H9 (cell line): Measurements from ENCODE around the gene ACOT13. TPM values are rescaled to one million over a fixed set of nuclear protein-coding genes. Genes with fewer than 3 reads are reported as not detected.

ENCODE experiments used
- DNase-seq: peaks from one replicate; pipeline ENCODE4 v3.0.0-alpha.2; 2017
- H2AFZ ChIP-seq: one replicate; pipeline ENCODE4 v1.6.1; 2013; ENCODE audit warnings: mild to moderate bottlenecking, low read length, control low read depth, moderate library complexity
- H2AK5ac ChIP-seq: 2 replicates; pipeline ENCODE4 v1.6.1; 2013; ENCODE audit warnings: low read length, control low read depth, mixed read lengths; ENCODE audit not compliant: insufficient read length
- H2BK120ac ChIP-seq: one replicate; pipeline ENCODE4 v1.6.1; 2013; ENCODE audit warnings: low read depth, mild to moderate bottlenecking, low read length, control low read depth, inconsistent platforms; ENCODE audit not compliant: poor library complexity, severe bottlenecking
- H2BK12ac ChIP-seq: 2 replicates; pipeline ENCODE4 v1.6.1; 2013; ENCODE audit warnings: low read length, control low read depth, mixed read lengths, low read depth; ENCODE audit not compliant: insufficient read length
- H2BK15ac ChIP-seq: 2 replicates; pipeline ENCODE4 v1.6.1; 2013; ENCODE audit warnings: low read depth, low read length, control low read depth
- H2BK20ac ChIP-seq: one replicate; pipeline ENCODE4 v1.6.1; 2013; ENCODE audit warnings: low read depth, mild to moderate bottlenecking, low read length, control low read depth, inconsistent platforms; ENCODE audit not compliant: poor library complexity, severe bottlenecking
- H2BK5ac ChIP-seq: 2 replicates; pipeline ENCODE4 v1.6.1; 2013; ENCODE audit warnings: low read length, control low read depth, mixed read lengths; ENCODE audit not compliant: insufficient read length
- H3K14ac ChIP-seq: 2 replicates; pipeline ENCODE4 v1.6.1; 2013; ENCODE audit warnings: low read length, control low read depth; ENCODE audit not compliant: insufficient read depth
- H3K18ac ChIP-seq: 2 replicates; pipeline ENCODE4 v1.6.1; 2013; ENCODE audit warnings: low read depth, mild to moderate bottlenecking, mixed read lengths, low read length, control low read depth; ENCODE audit not compliant: insufficient read length
- H3K23ac ChIP-seq: 2 replicates; pipeline ENCODE4 v1.6.1; 2013; ENCODE audit warnings: low read length, control low read depth, mixed read lengths, low read depth; ENCODE audit not compliant: insufficient read length
- H3K23me2 ChIP-seq: 2 replicates; pipeline ENCODE4 v1.6.1; 2013; ENCODE audit warnings: low read depth, mild to moderate bottlenecking, mixed read lengths, low read length, control low read depth; ENCODE audit not compliant: insufficient read length, poor library complexity, severe bottlenecking
- H3K27ac ChIP-seq: 2 replicates; pipeline ENCODE4 v1.5.1; 2013; ENCODE audit warnings: low read length, control low read depth, mixed read lengths, low read depth; ENCODE audit not compliant: insufficient read length
- H3K27me3 ChIP-seq: 2 replicates; pipeline ENCODE4 v1.6.1; 2013; ENCODE audit warnings: low read length, control low read depth, inconsistent platforms; ENCODE audit not compliant: insufficient read depth
- H3K4ac ChIP-seq: 2 replicates; pipeline ENCODE4 v1.6.1; 2013; ENCODE audit warnings: low read depth, mild to moderate bottlenecking, control low read depth, inconsistent platforms, low read length, moderate library complexity
- H3K4me1 ChIP-seq: 2 replicates; pipeline ENCODE4 v1.6.1; 2013; ENCODE audit warnings: low read length, control low read depth, inconsistent platforms; ENCODE audit not compliant: insufficient read depth
- H3K4me2 ChIP-seq: 2 replicates; pipeline ENCODE4 v1.6.1; 2013; ENCODE audit warnings: low read length, control low read depth, mixed read lengths; ENCODE audit not compliant: insufficient read length, insufficient read depth
- H3K56ac ChIP-seq: 2 replicates; pipeline ENCODE4 v1.6.1; 2013; ENCODE audit warnings: low read depth, mild to moderate bottlenecking, mixed read lengths, low read length, control low read depth; ENCODE audit not compliant: insufficient read length
- H3K79me1 ChIP-seq: 2 replicates; pipeline ENCODE4 v1.6.1; 2013; ENCODE audit warnings: low read depth, mild to moderate bottlenecking, moderate library complexity, low read length, control low read depth, inconsistent platforms; ENCODE audit not compliant: insufficient read depth, poor library complexity, severe bottlenecking
- H3K79me2 ChIP-seq: 2 replicates; pipeline ENCODE4 v1.6.1; 2013; ENCODE audit warnings: low read length, control low read depth, inconsistent platforms; ENCODE audit not compliant: insufficient read depth
- H3K9ac ChIP-seq: 2 replicates; pipeline ENCODE4 v1.6.1; 2013; ENCODE audit warnings: low read length, control low read depth, mixed read lengths; ENCODE audit not compliant: insufficient read length; ENCODE audit errors: extremely low read depth
- H3K9me3 ChIP-seq: one replicate; pipeline ENCODE4 v1.6.1; 2013; ENCODE audit warnings: low read depth, low read length, inconsistent platforms; ENCODE audit not compliant: control insufficient read depth
- H3T11ph ChIP-seq: one replicate; pipeline ENCODE4 v1.6.1; 2013; ENCODE audit warnings: mild to moderate bottlenecking, low read length, control low read depth, inconsistent platforms
- H4K20me1 ChIP-seq: one replicate; pipeline ENCODE4 v1.6.1; 2013; ENCODE audit not compliant: control insufficient read depth, insufficient read length, insufficient read depth
- H4K5ac ChIP-seq: 2 replicates; pipeline ENCODE4 v1.6.1; 2013; ENCODE audit warnings: low read depth, mild to moderate bottlenecking, mixed read lengths, low read length, control low read depth; ENCODE audit not compliant: insufficient read length
- H4K8ac ChIP-seq: replicated peaks from 2 replicates; pipeline ENCODE4 v1.6.1; 2013; ENCODE audit warnings: low read length, control low read depth, mixed read lengths, low read depth; ENCODE audit not compliant: insufficient read length
- H4K91ac ChIP-seq: 2 replicates; pipeline ENCODE4 v1.6.1; 2013; ENCODE audit warnings: low read depth, mild to moderate bottlenecking, moderate library complexity, mixed read lengths, low read length, control low read depth; ENCODE audit not compliant: insufficient read length
- H3K27ac Mint-ChIP-seq, 3 experiments: 2 replicates in 2 of 3; 3 replicates in 1 of 3; pipeline ENCODE4 v1.8.0; 2020 to 2021; ENCODE audit warnings: mixed read lengths in 3 of 3, mild to moderate bottlenecking in 1 of 3, moderate library complexity in 1 of 3
- H3K27me3 Mint-ChIP-seq: 2 replicates; pipeline ENCODE4 v1.8.0; 2021; ENCODE audit warnings: low read depth, mild to moderate bottlenecking, moderate library complexity, mixed read lengths
- H3K36me3 Mint-ChIP-seq, 3 experiments: 2 replicates in 2 of 3; 3 replicates in 1 of 3; pipeline ENCODE4 v1.8.0; 2020 to 2021; ENCODE audit warnings: low read depth in 3 of 3, mixed read lengths in 3 of 3; ENCODE audit not compliant: insufficient read depth in 1 of 3
- H3K4me1 Mint-ChIP-seq, 2 experiments: 2 replicates each; pipeline ENCODE4 v1.8.0; 2020; ENCODE audit warnings: mixed read lengths in 2 of 2
- H3K4me3 Mint-ChIP-seq, 2 experiments: 2 replicates in 1 of 2; 3 replicates in 1 of 2; pipeline ENCODE4 v1.8.0; 2020 to 2021; ENCODE audit warnings: mild to moderate bottlenecking in 2 of 2, mixed read lengths in 2 of 2, moderate library complexity in 1 of 2
- H3K9me3 Mint-ChIP-seq, 2 experiments: 2 replicates in 1 of 2; 3 replicates in 1 of 2; pipeline ENCODE4 v1.8.0; 2020; ENCODE audit warnings: mild to moderate bottlenecking in 2 of 2, mixed read lengths in 2 of 2, moderate library complexity in 1 of 2
- WGBS: extraction: QIAGEN DNeasy Blood & Tissue Kit; methylation state at CpG from one replicate; pipeline ENCODE4 v1.1.7; 2013; ENCODE audit warnings: missing lambda C conversion rate, low lambda C conversion rate, mixed read lengths; ENCODE audit not compliant: insufficient read length; ENCODE audit errors: extremely low coverage; 5-methylcytosine and 5-hydroxymethylcytosine counted together
- total RNA-seq: library from RNA; stranded (reverse); gene quantifications from 2 replicates; pipeline ENCODE4 v1.2.1, GENCODE V29; 2021
- TF ChIP-seq, protein P1 (sequence below): fragments of 200-600 bp; sonication (generic); conservative IDR thresholded peaks from 3 replicates; pipeline ENCODE4 v1.8.0; 2021; ENCODE audit warnings: antibody characterized with exemption, mild to moderate bottlenecking

ACOT13 gene
- total RNA-seq, 1 experiment from 2014 or later: 38.0 TPM

DNA sequence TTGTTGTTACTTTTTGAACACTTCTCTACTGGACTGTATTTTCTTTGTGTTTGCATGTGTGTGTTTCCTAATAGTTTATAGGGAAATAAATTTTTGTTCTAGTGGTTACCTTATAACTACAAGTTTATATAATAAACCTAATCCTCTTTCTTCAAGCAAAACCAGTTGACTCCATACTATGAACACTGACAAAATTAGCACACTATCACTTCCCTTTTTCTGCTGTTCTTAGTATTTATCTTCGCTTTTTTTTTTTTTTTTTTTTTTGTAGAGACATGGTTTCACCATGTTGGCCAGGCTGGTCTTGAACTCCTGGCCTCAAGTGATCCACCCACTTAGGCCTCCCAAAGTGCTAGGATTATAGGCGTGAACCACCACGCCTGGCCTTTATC, 77.1 kb downstream of the ACOT13 start:
- no peak overlapping the region for H4K8ac ChIP-seq
- H2BK120ac ChIP-seq: no peak overlapping the region
- H2AK5ac ChIP-seq: no peak overlapping the region
- no peaks in the 10 kb centered on the region for H3K36me3 Mint-ChIP-seq
- DNase-seq: no peak
- no peaks in the 10 kb centered on the region for H3K27me3 ChIP-seq
- no peaks in the 10 kb centered on the region for H4K20me1 ChIP-seq
- no peaks in the 10 kb centered on the region for H3K9me3 ChIP-seq
- H3T11ph ChIP-seq: no peak overlapping the region
- no peaks in the 10 kb centered on the region for H3K79me1 ChIP-seq
- no peak overlapping the region for H2BK12ac ChIP-seq
- H3K14ac ChIP-seq: no peak overlapping the region
- no peak overlapping the region for H3K4ac ChIP-seq
- no peaks in the 10 kb centered on the region; the same call in 1 of the 2 replicates for H3K27me3 Mint-ChIP-seq
- no peak overlapping the region for H2AFZ ChIP-seq
- no peaks in the 10 kb centered on the region for H3K23me2 ChIP-seq
- H3K9me3 Mint-ChIP-seq: no peaks in the 10 kb centered on the region
- H3K4me2 ChIP-seq: no peak overlapping the region
- no peak overlapping the region for H3K27ac Mint-ChIP-seq
- H4K5ac ChIP-seq: no peak overlapping the region
- TF ChIP-seq, protein P1, sequence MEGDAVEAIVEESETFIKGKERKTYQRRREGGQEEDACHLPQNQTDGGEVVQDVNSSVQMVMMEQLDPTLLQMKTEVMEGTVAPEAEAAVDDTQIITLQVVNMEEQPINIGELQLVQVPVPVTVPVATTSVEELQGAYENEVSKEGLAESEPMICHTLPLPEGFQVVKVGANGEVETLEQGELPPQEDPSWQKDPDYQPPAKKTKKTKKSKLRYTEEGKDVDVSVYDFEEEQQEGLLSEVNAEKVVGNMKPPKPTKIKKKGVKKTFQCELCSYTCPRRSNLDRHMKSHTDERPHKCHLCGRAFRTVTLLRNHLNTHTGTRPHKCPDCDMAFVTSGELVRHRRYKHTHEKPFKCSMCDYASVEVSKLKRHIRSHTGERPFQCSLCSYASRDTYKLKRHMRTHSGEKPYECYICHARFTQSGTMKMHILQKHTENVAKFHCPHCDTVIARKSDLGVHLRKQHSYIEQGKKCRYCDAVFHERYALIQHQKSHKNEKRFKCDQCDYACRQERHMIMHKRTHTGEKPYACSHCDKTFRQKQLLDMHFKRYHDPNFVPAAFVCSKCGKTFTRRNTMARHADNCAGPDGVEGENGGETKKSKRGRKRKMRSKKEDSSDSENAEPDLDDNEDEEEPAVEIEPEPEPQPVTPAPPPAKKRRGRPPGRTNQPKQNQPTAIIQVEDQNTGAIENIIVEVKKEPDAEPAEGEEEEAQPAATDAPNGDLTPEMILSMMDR: no peak
- no peak overlapping the region for H3K27ac ChIP-seq
- WGBS: no CpG with 5 or more reads among the region's 3 CpGs
- no peaks in the 10 kb centered on the region for H3K4me1 ChIP-seq
- H3K4me1 Mint-ChIP-seq: no peaks in the 10 kb centered on the region
- H2BK5ac ChIP-seq: no peak overlapping the region
- H3K56ac ChIP-seq: no peak overlapping the region
- no peak overlapping the region for H3K18ac ChIP-seq
- H3K23ac ChIP-seq: no peak overlapping the region
- no peak overlapping the region for H4K91ac ChIP-seq
- no peak overlapping the region for H3K9ac ChIP-seq
- H3K4me3 Mint-ChIP-seq: no peak overlapping the region
- H2BK15ac ChIP-seq: no peak overlapping the region
- no peaks in the 10 kb centered on the region for H3K79me2 ChIP-seq
- no peak overlapping the region for H2BK20ac ChIP-seq
